Testis (tissue), 2 donors: ENCODE results near the gene FLT1.

Experiments
- CTCF ChIP-seq, 3 experiments: fragments of 450-650 bp in 2 of 3; fragments of 200-600 bp in 1 of 3; sonication (generic) in 1 of 3; IDR thresholded peaks; one replicate each; pipeline ENCODE4 v1.5.1; 2016 to 2019; ENCODE audit warnings: antibody characterized with exemption in 3 of 3, mild to moderate bottlenecking in 2 of 3, moderate library complexity in 1 of 3
- POLR2A ChIP-seq: fragments of 450-650 bp; IDR thresholded peaks from one replicate; pipeline ENCODE4 v1.6.1; 2017; ENCODE audit warnings: antibody characterized with exemption, mild to moderate bottlenecking, moderate library complexity

GRCh38 chr13:28316836-28317235 lies 178.1 kb downstream of the FLT1 start:
- no peak for TF ChIP-seq CTCF (IDR thresholded peaks at IDR 0.05)
- no peak for TF ChIP-seq POLR2A
